IMR-90 (cell line): Measurements from ENCODE around the gene NPL. TPM values are rescaled to one million over a fixed set of nuclear protein-coding genes. Genes with fewer than 3 reads are reported as not detected.

Source experiments
- ATAC-seq: fragments of 200-7000 bp; cut with Tn5 transposase; 2 replicates; pipeline ENCODE4 v1.9.1; 2020; ENCODE audit warnings: low read depth, mild to moderate bottlenecking, moderate library complexity
- BruUV-seq: library from RNA; stranded (reverse); fragments of 400-500 nt; replicated peaks from 2 replicates; lab custom pipeline; 2021; lab: Mats Ljungman, UMichigan
- CTCF ChIA-PET: fragments of 300-600 bp; formaldehyde crosslinking; extraction: SDS; loops from one replicate; lab custom pipeline; 2021; ENCODE audit warnings: antibody characterized with exemption; lab: Yijun Ruan, JAX
- POLR2A ChIA-PET: fragments of 300-600 bp; sonication (Branson Sonifier 250); formaldehyde crosslinking; loops from one replicate; lab custom pipeline; 2022; ENCODE audit warnings: antibody characterized with exemption; ENCODE audit not compliant: unreplicated experiment; lab: Charles Lee
- DNase-seq: peaks from one replicate; pipeline ENCODE4 v3.0.0; 2013
- H2AFZ ChIP-seq: replicated peaks from 2 replicates; pipeline ENCODE3; 2013; ENCODE audit warnings: low read length, mild to moderate bottlenecking; ENCODE audit not compliant: poor library complexity
- H2AK5ac ChIP-seq: 2 replicates; pipeline ENCODE4 v1.6.1; 2013; ENCODE audit warnings: low read depth, low read length, inconsistent platforms
- H2AK9ac ChIP-seq: replicated peaks from 2 replicates; pipeline ENCODE3; 2013; ENCODE audit warnings: mild to moderate bottlenecking, low read depth, low read length, moderate library complexity; ENCODE audit not compliant: poor library complexity
- H2BK120ac ChIP-seq: 2 replicates; pipeline ENCODE4 v1.6.1; 2013; ENCODE audit warnings: low read depth, low read length, inconsistent platforms
- H2BK15ac ChIP-seq: 3 replicates; pipeline ENCODE4 v1.6.1; 2013; ENCODE audit warnings: low read depth, low read length, inconsistent platforms
- H2BK20ac ChIP-seq: 2 replicates; pipeline ENCODE4 v1.6.1; 2013; ENCODE audit warnings: low read depth, mild to moderate bottlenecking, inconsistent platforms, low read length, moderate library complexity
- H2BK5ac ChIP-seq: 2 replicates; pipeline ENCODE4 v1.6.1; 2013; ENCODE audit warnings: mild to moderate bottlenecking, low read depth, low read length, inconsistent platforms; ENCODE audit not compliant: poor library complexity, severe bottlenecking
- H3K14ac ChIP-seq: replicated peaks from 2 replicates; pipeline ENCODE4 v1.6.1; 2013; ENCODE audit warnings: low read depth, low read length, inconsistent platforms
- H3K18ac ChIP-seq: 2 replicates; pipeline ENCODE4 v1.6.1; 2013; ENCODE audit warnings: low read depth, low read length, control low read depth
- H3K23ac ChIP-seq: 2 replicates; pipeline ENCODE4 v1.6.1; 2013; ENCODE audit warnings: low read depth, low read length, inconsistent platforms
- H3K27ac ChIP-seq: 2 replicates; pipeline ENCODE4 v1.5.1; 2013; ENCODE audit warnings: mild to moderate bottlenecking, control low read depth, low read length; ENCODE audit not compliant: insufficient read depth
- H3K27me3 ChIP-seq: 2 replicates; pipeline ENCODE4 v1.6.1; 2013; ENCODE audit warnings: low read length; ENCODE audit not compliant: control insufficient read depth, insufficient read depth
- H3K36me3 ChIP-seq: 2 replicates; pipeline ENCODE4 v1.6.1; 2013; ENCODE audit warnings: low read length, mixed read lengths; ENCODE audit not compliant: control insufficient read depth, insufficient read depth
- H3K4ac ChIP-seq: 2 replicates; pipeline ENCODE4 v1.6.1; 2013; ENCODE audit warnings: low read depth, low read length, inconsistent platforms
- H3K4me1 ChIP-seq: 2 replicates; pipeline ENCODE4 v1.6.1; 2013; ENCODE audit warnings: low read length, mixed read lengths; ENCODE audit not compliant: control insufficient read depth, insufficient read depth
- H3K4me2 ChIP-seq: 2 replicates; pipeline ENCODE4 v1.6.1; 2013; ENCODE audit warnings: low read depth, mild to moderate bottlenecking, control low read depth, low read length, moderate library complexity
- H3K4me3 ChIP-seq: 2 replicates; pipeline ENCODE4 v1.5.1; 2013; ENCODE audit warnings: low read depth, mild to moderate bottlenecking, control low read depth, low read length, moderate library complexity; ENCODE audit not compliant: insufficient read depth
- H3K56ac ChIP-seq: 2 replicates; pipeline ENCODE4 v1.6.1; 2013; ENCODE audit warnings: low read length, inconsistent platforms; ENCODE audit not compliant: insufficient read depth; ENCODE audit errors: extremely low read depth
- H3K79me1 ChIP-seq, 2 experiments: 2 replicates each; pipeline ENCODE4 v1.6.1; 2013; ENCODE audit warnings: low read length in 2 of 2, inconsistent platforms in 1 of 2, low read depth in 1 of 2
- H3K9ac ChIP-seq: 2 replicates; pipeline ENCODE4 v1.6.1; 2013; ENCODE audit warnings: low read depth, low read length, control low read depth
- H3K9me1 ChIP-seq: 2 replicates; pipeline ENCODE4 v1.6.1; 2013; ENCODE audit warnings: low read length, inconsistent platforms; ENCODE audit not compliant: insufficient read depth
- H3K9me3 ChIP-seq: 2 replicates; pipeline ENCODE4 v1.6.1; 2013; ENCODE audit warnings: low read length; ENCODE audit not compliant: control insufficient read depth, insufficient read depth
- H4K20me1 ChIP-seq: 2 replicates; pipeline ENCODE4 v1.6.1; 2013; ENCODE audit warnings: low read length, inconsistent platforms; ENCODE audit not compliant: insufficient read depth
- H4K5ac ChIP-seq: 2 replicates; pipeline ENCODE4 v1.6.1; 2013; ENCODE audit warnings: mild to moderate bottlenecking, low read depth, low read length, control low read depth
- H4K8ac ChIP-seq, 2 experiments: 2 replicates each; pipeline ENCODE4 v1.6.1; 2013; ENCODE audit warnings: low read depth in 2 of 2, low read length in 2 of 2, control low read depth in 1 of 2, inconsistent platforms in 1 of 2
- H4K91ac ChIP-seq: 2 replicates; pipeline ENCODE4 v1.6.1; 2013; ENCODE audit warnings: low read depth, low read length, inconsistent platforms; ENCODE audit not compliant: insufficient read depth
- BHLHE40 ChIP-seq: fragments of 150-350 bp; IDR thresholded peaks from 2 replicates; pipeline ENCODE4 v1.6.1; 2016; ENCODE audit warnings: mild to moderate bottlenecking, low read depth, low read length
- CEBPB ChIP-seq: IDR thresholded peaks from 2 replicates; pipeline ENCODE4 v1.6.1; 2012; ENCODE audit warnings: low read depth, low read length, improper control_type of control experiment
- CHD1 ChIP-seq: IDR thresholded peaks from 2 replicates; pipeline ENCODE4 v1.6.1; 2012; ENCODE audit warnings: low read depth, low read length, improper control_type of control experiment
- CTCF ChIP-seq: conservative IDR thresholded peaks from 2 replicates; pipeline ENCODE4 v1.5.1; 2012; ENCODE audit warnings: mild to moderate bottlenecking, low read depth, low read length, improper control_type of control experiment
- FOS ChIP-seq: fragments of 150-350 bp; IDR thresholded peaks from 2 replicates; pipeline ENCODE4 v1.6.1; 2016; ENCODE audit warnings: low read depth, low read length
- MAFK ChIP-seq: IDR thresholded peaks from 2 replicates; pipeline ENCODE4 v1.6.1; 2012; ENCODE audit warnings: low read depth, low read length, improper control_type of control experiment
- MAZ ChIP-seq: IDR thresholded peaks from 2 replicates; pipeline ENCODE4 v1.6.1; 2012; ENCODE audit warnings: low read depth, mild to moderate bottlenecking, low read length, improper control_type of control experiment, moderate library complexity, borderline replicate concordance
- MXI1 ChIP-seq: IDR thresholded peaks from 2 replicates; pipeline ENCODE4 v1.6.1; 2012; ENCODE audit warnings: low read depth, mild to moderate bottlenecking, low read length, moderate library complexity, borderline replicate concordance
- NFE2L2 ChIP-seq: fragments of 150-350 bp; IDR thresholded peaks from 2 replicates; pipeline ENCODE4 v1.6.1; 2016; ENCODE audit warnings: low read depth, mild to moderate bottlenecking, low read length
- POLR2A ChIP-seq: IDR thresholded peaks from 2 replicates; pipeline ENCODE4 v1.6.1; 2012; ENCODE audit warnings: mild to moderate bottlenecking, low read depth, low read length
- RAD21 ChIP-seq: IDR thresholded peaks from 2 replicates; pipeline ENCODE4 v1.6.1; 2012; ENCODE audit warnings: low read length, improper control_type of control experiment
- RCOR1 ChIP-seq: IDR thresholded peaks from 2 replicates; pipeline ENCODE4 v1.6.1; 2012; ENCODE audit warnings: mild to moderate bottlenecking, low read length, improper control_type of control experiment; ENCODE audit not compliant: insufficient replicate concordance
- RFX5 ChIP-seq: IDR thresholded peaks from 2 replicates; pipeline ENCODE4 v1.8.0; 2012; ENCODE audit warnings: low read depth, mild to moderate bottlenecking, low read length, moderate library complexity
- SMC3 ChIP-seq: fragments of 150-350 bp; IDR thresholded peaks from 2 replicates; pipeline ENCODE4 v1.6.1; 2016; ENCODE audit warnings: low read depth, mild to moderate bottlenecking, antibody characterized with exemption, low read length, moderate library complexity
- dilution Hi-C: fragments of 300-500 bp; cut with HindIII; formaldehyde crosslinking; loops from one replicate; pipeline ENCODE4 v1.14.3; 2018; ENCODE audit warnings: low sequenced_read_pairs; ENCODE audit not compliant: unreplicated experiment
- in situ Hi-C: fragments of 300-500 bp; cut with MboI; formaldehyde crosslinking; loops from 3 replicates; pipeline ENCODE4 v1.14.3; 2019; ENCODE audit warnings: low sequenced_read_pairs, inconsistent platforms, mixed read lengths
- intact Hi-C: fragments of 100-400 bp; cut with micrococcal nuclease; formaldehyde crosslinking; loops from 2 replicates; pipeline ENCODE4 v1.10.0; 2022
- polyA plus RNA-seq, 3 experiments: library from polyadenylated mRNA; depleted of rRNA; stranded (reverse); fragments of >200 nt; gene quantifications; 2 replicates each; pipeline ENCODE4 v1.2.3, GENCODE V29; 2012; ENCODE audit warnings: low replicate concordance in 1 of 3
- total RNA-seq: library from RNA; depleted of rRNA; stranded (reverse); fragments of >200 nt; gene quantifications from 2 replicates; pipeline ENCODE4 v1.2.3, GENCODE V29; 2012
- TF ChIP-seq, protein P1 (sequence below): fragments of 150-350 bp; IDR thresholded peaks from 2 replicates; pipeline ENCODE4 v1.6.1; 2017; ENCODE audit warnings: mild to moderate bottlenecking, antibody characterized with exemption, low read length, low read depth
- TF ChIP-seq, protein P2 (sequence below): fragments of 150-350 bp; IDR thresholded peaks from 2 replicates; pipeline ENCODE4 v1.6.1; 2016; ENCODE audit warnings: low read depth, mild to moderate bottlenecking, low read length, moderate library complexity, borderline replicate concordance

Gene NPL
- total and polyA plus RNA-seq, 2 of the 4 experiments (the other 2 are of a cell fraction) = 0.36 to 0.68 TPM

GRCh38 chr1:182833271-182833670 is 43.7 kb downstream of the NPL start:
- H3K56ac ChIP-seq = no peak overlapping the region
- no peaks in the 10 kb centered on the region for H3K79me1 ChIP-seq
- H4K91ac ChIP-seq = no peak overlapping the region
- H3K18ac ChIP-seq = no peak overlapping the region
- H4K5ac ChIP-seq = no peak overlapping the region
- no peak overlapping the region for H3K4me2 ChIP-seq
- H3K9me3 ChIP-seq = no peaks in the 10 kb centered on the region
- DNase-seq = peak; percentile 6
- intact Hi-C loops (no loop called here), in situ Hi-C loops (no loop called here), dilution Hi-C loops (no loop called here)
- no peak overlapping the region for H2AK5ac ChIP-seq
- H3K36me3 ChIP-seq = no peaks in the 10 kb centered on the region
- H3K4me1 ChIP-seq = no peaks in the 10 kb centered on the region
- no peak overlapping the region for H2BK5ac ChIP-seq
- H3K9me1 ChIP-seq = no peaks in the 10 kb centered on the region
- H2BK15ac ChIP-seq = no peak overlapping the region
- CTCF ChIA-PET = no interaction called here
- no peak for ATAC-seq
- POLR2A ChIA-PET = no interaction called here
- no peak overlapping the region for H3K4ac ChIP-seq
- no peak overlapping the region for H3K27ac ChIP-seq
- H4K20me1 ChIP-seq = no peaks in the 10 kb centered on the region
- no peak overlapping the region for H3K9ac ChIP-seq
- H3K4me3 ChIP-seq = no peak overlapping the region
- peaks cover 17% of the 10 kb centered on the region for H3K27me3 ChIP-seq
- H4K8ac ChIP-seq = no peak overlapping the region
- H2AFZ ChIP-seq = no peak overlapping the region
- H2AK9ac ChIP-seq = no peak overlapping the region
- TF ChIP-seq SMC3 (no peak), NFE2L2 (no peak), MAFK (no peak), POLR2A (no peak), MXI1 (no peak), RCOR1 (no peak), CEBPB (no peak), BHLHE40 (no peak), RAD21 (no peak), RFX5 (no peak), FOS (no peak), CHD1 (no peak), MAZ (no peak), CTCF (no peak)
- TF ChIP-seq, protein P1, sequence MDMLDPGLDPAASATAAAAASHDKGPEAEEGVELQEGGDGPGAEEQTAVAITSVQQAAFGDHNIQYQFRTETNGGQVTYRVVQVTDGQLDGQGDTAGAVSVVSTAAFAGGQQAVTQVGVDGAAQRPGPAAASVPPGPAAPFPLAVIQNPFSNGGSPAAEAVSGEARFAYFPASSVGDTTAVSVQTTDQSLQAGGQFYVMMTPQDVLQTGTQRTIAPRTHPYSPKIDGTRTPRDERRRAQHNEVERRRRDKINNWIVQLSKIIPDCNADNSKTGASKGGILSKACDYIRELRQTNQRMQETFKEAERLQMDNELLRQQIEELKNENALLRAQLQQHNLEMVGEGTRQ = no peak
- TF ChIP-seq, protein P2, sequence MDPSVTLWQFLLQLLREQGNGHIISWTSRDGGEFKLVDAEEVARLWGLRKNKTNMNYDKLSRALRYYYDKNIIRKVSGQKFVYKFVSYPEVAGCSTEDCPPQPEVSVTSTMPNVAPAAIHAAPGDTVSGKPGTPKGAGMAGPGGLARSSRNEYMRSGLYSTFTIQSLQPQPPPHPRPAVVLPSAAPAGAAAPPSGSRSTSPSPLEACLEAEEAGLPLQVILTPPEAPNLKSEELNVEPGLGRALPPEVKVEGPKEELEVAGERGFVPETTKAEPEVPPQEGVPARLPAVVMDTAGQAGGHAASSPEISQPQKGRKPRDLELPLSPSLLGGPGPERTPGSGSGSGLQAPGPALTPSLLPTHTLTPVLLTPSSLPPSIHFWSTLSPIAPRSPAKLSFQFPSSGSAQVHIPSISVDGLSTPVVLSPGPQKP = no peak
- no peak overlapping the region for H3K14ac ChIP-seq
- H2BK20ac ChIP-seq = no peak overlapping the region
- no peak overlapping the region for H3K23ac ChIP-seq
- no TSS peak for BruUV-seq
- H2BK120ac ChIP-seq = no peak overlapping the region
